Erythroblast (primary cell): ENCODE measurements around the gene JAZF1.

Experiments
- GATA1 ChIP-seq: IDR thresholded peaks from 2 replicates; pipeline ENCODE4 v1.6.1; 2011; ENCODE audit warnings: low read depth, mild to moderate bottlenecking, control low read depth, low read length, moderate library complexity
- POLR2A ChIP-seq: IDR thresholded peaks from 2 replicates; pipeline ENCODE4 v1.6.1; 2011; ENCODE audit warnings: mild to moderate bottlenecking, low read length

GRCh38 chr7:28217143-28217542 lies 36.5 kb upstream of the JAZF1 start:
- TF ChIP-seq POLR2A: no peak
- TF ChIP-seq GATA1: no peak
